Nucleus accumbens (tissue), 56 donors: ENCODE measurements around the gene GRID1.

Source experiments
- DNase-seq, 56 donors: peaks; one replicate each; lab custom pipeline; 2025; lab: John Stamatoyannopoulos, UW

GRID1 gene

GRCh38 chr10:85667638-85668233 is 698.9 kb downstream of the GRID1 start:
- no peak for DNase-seq

DNA sequence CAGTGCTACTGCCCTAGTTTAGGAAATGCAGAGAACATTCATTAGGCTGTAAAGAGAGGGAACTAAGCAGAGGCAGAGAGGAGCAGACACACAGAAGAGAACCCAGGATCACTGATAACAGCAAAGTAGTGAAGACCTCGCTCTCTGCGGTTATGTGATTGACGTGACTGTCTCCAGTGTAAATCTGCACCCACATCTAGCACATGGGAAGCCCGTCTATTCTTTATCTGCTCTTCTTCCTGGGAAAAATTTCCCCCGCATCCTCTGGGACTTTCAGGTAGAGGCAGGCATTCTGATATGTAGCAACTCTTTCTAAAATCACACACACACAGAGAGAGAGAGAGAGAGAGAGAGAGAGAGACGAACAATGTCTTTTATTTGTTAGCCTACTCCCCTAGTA is 699.6 kb downstream of the GRID1 start:
- no peak for DNase-seq

- no peak for DNase-seq
These were observed 700.5 kb downstream of the GRID1 start for GRCh38 chr10:85666102-85666501.

GRCh38 chr10:85665681-85666080 is 700.9 kb downstream of the GRID1 start:
- DNase-seq: peak in 22 of 56 donors; percentile 8 to 77 (median 40)

DNA sequence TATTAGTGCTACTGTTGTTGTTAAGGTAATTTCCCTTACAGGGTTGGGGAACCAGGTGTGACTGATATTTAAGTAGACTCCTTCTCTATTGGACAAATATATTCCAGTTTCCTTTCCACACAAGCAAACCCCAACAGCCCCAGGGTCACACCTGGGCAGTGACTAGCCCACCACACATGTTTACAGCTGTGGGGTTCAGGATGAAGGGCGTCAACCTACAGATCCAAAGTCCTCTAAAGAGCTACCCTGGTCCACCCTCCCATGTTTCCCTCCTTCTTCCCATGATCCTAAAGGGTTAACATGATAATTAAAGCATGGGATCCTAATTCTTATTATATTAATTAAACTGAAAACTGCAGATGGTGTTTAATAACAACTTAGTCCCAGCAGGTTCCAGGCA is 701.5 kb downstream of the GRID1 start:
- DNase-seq: no peak

- DNase-seq: no peak
These were observed 705.5 kb downstream of the GRID1 start for GRCh38 chr10:85661123-85661522.

DNA sequence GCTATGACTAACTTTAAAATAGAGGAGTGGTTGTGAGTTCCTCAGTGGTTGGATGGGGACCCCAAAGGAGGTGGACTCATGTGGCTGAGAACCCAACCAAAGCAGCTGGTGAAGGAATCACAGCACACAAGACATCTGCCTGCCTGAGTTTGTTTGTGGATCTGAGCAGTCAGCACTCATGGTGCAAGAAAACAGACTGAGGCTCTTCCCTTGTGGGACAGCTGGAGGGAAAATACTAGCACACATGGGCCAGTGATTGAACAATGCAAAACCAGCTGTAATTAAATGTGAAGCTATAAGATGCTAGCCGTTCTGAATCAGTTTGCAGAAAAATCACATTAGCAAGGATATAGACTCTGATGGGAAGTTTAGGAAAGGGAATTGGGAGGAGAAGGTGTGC is 707.3 kb downstream of the GRID1 start:
- no peak for DNase-seq

- no peak for DNase-seq
These were observed 708.1 kb downstream of the GRID1 start for GRCh38 chr10:85658518-85658917.

GRCh38 chr10:85657476-85658113 is 709.0 kb downstream of the GRID1 start:
- DNase-seq: no peak

DNA sequence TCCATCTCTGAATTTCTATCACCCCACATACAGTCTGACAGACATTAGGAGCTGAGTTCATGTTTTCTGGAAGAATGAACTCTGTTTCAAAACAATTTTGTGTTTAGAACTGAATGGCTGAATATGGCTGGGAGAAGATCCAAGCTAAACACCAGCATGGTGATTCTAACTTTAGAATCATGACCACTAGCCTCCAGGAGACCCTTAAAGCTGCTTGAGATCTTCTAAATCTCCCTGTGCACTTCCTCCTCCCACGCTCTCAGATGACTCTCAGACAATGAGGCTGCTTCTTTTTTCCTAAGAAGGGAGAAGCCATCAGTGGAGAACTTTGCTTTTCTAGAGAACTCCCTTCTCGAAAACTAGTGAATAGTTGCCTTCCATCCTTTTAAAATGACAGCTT is 711.2 kb downstream of the GRID1 start:
- no peak for DNase-seq

DNA sequence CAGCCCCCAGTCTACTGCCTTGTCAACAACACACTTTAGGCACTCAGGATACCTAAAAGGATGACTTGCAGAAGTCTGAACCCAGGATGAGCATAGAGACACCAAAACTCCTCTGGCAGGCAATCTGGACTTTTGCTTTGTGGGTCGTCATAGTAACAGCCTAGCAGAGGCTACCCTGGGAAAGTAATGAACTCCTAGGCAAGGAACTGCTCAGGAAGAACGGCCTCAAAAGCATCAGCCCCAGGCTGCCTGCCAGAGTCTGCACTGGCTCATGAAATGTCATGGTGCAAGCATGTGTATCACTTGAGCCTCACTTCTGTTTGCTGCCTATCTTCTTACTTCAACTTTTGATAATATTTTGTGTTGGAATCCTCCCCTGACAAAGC is 715.1 kb downstream of the GRID1 start:
- no peak for DNase-seq

- DNase-seq: no peak
These were observed 715.7 kb downstream of the GRID1 start for GRCh38 chr10:85650791-85651496.

DNA sequence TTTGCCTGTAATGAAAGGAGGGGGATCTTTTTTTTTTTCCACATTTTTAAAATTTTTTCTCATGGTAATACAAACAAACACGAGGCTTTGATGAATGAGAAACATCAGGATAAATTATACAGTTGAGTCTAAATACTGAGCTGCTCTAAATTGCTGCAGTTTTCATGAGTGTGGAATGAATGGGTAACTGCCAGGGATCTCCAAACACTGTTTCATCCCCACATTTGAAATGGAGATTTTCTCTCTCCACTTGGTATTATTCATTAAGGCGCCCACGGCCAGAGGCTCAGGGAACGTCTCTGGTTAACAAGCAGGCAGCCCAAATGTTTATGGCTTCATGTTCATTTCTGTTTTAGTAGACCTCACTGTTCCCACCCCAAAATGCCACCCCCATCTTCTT is 717.1 kb downstream of the GRID1 start:
- DNase-seq: no peak

- DNase-seq: no peak
These were observed 718.3 kb downstream of the GRID1 start for GRCh38 chr10:85648279-85648754.

DNA sequence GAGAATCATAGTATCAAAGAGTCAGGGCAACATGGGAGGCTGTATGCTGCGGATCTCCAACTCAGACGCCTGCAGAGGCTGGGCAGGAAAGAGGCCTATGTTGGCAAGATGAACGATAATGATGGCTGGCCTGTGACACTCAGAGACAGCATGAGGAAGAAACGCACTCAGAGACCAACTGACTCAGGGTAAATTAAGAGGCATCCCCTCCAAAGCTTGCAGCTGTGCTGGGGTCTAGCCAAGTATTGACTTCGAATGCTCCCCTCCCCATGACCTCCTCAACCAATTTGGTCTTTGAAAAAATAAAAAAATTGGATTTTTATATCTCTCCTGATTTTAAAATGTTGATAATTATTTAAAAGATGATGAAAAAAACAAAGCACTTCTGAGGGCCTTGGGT is 718.9 kb downstream of the GRID1 start:
- DNase-seq: no peak

DNA sequence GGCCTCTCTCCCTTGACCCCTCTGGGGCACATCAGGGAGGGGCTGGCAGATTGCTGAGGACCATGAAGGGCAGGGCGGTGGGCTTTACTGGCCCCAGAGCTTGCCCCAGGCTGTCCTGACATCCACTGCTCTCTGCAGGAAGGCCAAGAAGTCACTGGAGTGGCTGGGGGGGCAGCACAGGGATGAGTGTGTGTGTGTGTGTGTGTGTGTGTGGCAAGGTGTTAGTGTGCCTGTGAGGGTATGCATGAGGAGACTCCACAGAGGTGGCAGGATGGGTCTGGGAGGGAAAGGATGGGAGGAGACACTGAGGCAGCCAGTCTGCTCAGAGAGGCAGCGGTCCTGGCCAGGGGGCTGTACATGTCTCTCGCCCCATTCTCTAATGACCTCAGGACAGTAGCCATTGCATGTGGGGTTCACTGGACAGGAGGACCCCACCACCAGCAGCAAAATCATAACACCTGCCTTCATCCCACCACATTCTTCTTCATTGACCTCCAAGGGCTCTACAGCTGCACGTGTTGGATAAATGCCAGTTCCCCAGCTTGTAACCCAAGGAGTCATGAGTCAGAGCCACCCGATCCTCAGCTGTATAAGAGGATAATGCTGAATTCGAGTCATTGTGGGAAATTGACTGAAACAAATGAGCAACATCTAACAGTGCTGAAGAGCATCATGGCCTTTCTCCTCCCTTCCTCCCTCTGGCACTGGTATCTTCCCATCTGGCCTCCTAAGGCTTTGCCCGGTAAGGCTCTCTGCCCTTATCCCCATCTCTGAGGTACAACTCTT is 720.5 kb downstream of the GRID1 start:
- peak in 20 of 56 donors; percentile 7 to 62 (median 32) for DNase-seq

GRCh38 chr10:85645053-85645452 is 721.5 kb downstream of the GRID1 start:
- DNase-seq: no peak

DNA sequence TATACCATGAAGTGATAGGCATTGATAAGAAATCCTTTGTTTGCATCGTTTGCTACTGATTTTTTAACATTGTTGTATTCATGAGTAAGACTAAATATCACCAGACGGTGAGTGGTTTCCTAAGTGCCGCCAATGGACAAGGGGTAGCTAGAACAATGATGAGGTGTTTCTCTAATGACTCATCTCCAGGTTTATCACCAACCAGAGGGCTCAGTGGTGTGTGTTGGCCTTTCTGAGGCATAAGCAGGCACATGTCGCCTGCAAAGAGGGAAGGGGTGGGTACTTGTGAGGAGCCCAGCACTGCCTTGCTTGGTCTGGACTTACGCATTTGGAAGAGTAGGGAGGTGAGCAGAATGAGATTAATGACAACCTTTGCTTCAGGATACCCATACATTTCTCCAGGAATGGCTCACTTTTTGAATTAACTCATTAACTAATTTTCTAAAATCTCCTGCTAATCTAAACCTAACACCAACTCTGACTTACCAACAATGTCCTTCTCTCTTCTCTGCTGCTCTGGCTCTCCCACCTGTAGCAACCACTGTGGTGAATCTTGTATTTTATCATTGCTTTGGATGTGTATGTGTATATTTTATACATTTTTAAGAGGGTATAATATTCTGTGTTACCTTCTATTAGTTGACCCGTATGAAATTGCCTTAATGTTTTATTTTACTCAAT is 722.6 kb downstream of the GRID1 start:
- DNase-seq: no peak

GRCh38 chr10:85643171-85643844 is 723.3 kb downstream of the GRID1 start:
- no peak for DNase-seq
